Right cardiac atrium (tissue), 5 donors: ENCODE data around the gene ADGRV1. TPM values are rescaled to one million over a fixed set of nuclear protein-coding genes. Genes with fewer than 3 reads are reported as not detected.
A peak's percentile ranks its signal among the peaks of the same experiment; 100 is the strongest.
"Not testable (repeated sequence)": the region's sequence is repeated elsewhere in the genome, so short reads cannot be mapped to it uniquely, and the experiment has no call there.

Experiments used
- ATAC-seq, 2 donors: fragments of 200-7000 bp; cut with Tn5 transposase; one replicate each; pipeline versions ENCODE4 v1.8.0 to v1.9.1; 2020; ENCODE audit warnings: moderate library complexity in 2 of 2, mild to moderate bottlenecking in 1 of 2
- DNase-seq, 3 donors: peaks; one replicate each; pipeline ENCODE4 v3.0.0-alpha.2; 2020
- H3K27ac ChIP-seq: one replicate; pipeline ENCODE4 v1.5.1; 2013; ENCODE audit warnings: mild to moderate bottlenecking, low read length, control low read depth, moderate library complexity
- H3K27me3 ChIP-seq: one replicate; pipeline ENCODE4 v1.6.1; 2013; ENCODE audit not compliant: control insufficient read depth, insufficient read depth
- H3K4me1 ChIP-seq: one replicate; pipeline ENCODE4 v1.6.1; 2013; ENCODE audit warnings: low read length; ENCODE audit not compliant: control insufficient read depth, insufficient read depth
- H3K4me3 ChIP-seq: one replicate; pipeline ENCODE4 v1.5.1; 2013; ENCODE audit warnings: low read length, control low read depth
- H3K9me3 ChIP-seq: one replicate; pipeline ENCODE4 v1.6.1; 2013; ENCODE audit warnings: low read length; ENCODE audit not compliant: control insufficient read depth
- WGBS: extraction: QIAGEN DNeasy Blood & Tissue Kit; methylation state at CpG from one replicate; pipeline ENCODE4 v1.1.7; 2013; 5-methylcytosine and 5-hydroxymethylcytosine counted together
- intact Hi-C, 4 donors: fragments of 100-400 bp; cut with DNase I; formaldehyde crosslinking; loops; one replicate each; pipeline versions ENCODE4 v1.11.0 to v1.14.0; 2022 to 2023
- polyA plus RNA-seq: library from polyadenylated mRNA; stranded (reverse); fragments of 200-250 nt; gene quantifications from one replicate; pipeline ENCODE4 v1.2.3, GENCODE V29; 2013
- total RNA-seq, 4 donors: library from RNA; stranded (reverse); fragmentation: NEBNext Ultra II Directional; extraction: Animal tissue kit (Norgen Biotek cat#: 25700); gene quantifications; one replicate each; pipeline ENCODE4 v1.2.1, GENCODE V29; 2021
- donor health status: healthy with polysubstance abuse.
- donor health status: DM: no; HTN: yes; CAD: no.
- donor health status: DM: no; HTN: no; CAD: no.
- donor health status: DM: no; HTN: yes; CAD: no; lungs with severe emphysema.
- donor health status: DM: yes; HTN: yes; CAD: no.

ADGRV1 gene
- total and polyA plus RNA-seq, 5 donors: 0.05 to 1.1 (median 0.37) TPM

GRCh38 chr5:90645024-90645610 lies 86.5 kb downstream of the ADGRV1 start:
- DNase-seq (peak in 1 of 3 donors; percentile 9), ATAC-seq (peak in 1 of 2 donors; percentile 62)
- intact Hi-C loops: no loop called here
- H3K27me3 ChIP-seq: no peaks in the 10 kb centered on the region
- no peaks in the 10 kb centered on the region for H3K9me3 ChIP-seq
- H3K4me1 ChIP-seq: no peaks in the 10 kb centered on the region
- 35% methylated on average over 8 of the region's 8 CpGs for WGBS
- no peak overlapping the region for H3K4me3 ChIP-seq
- H3K27ac ChIP-seq: no peak overlapping the region

- WGBS: 66% methylated on average over 1 of the region's 1 CpG
- no peak overlapping the region for H3K4me3 ChIP-seq
- DNase-seq (no peak), ATAC-seq (no peak)
- intact Hi-C loops: no loop called here
- no peaks in the 10 kb centered on the region for H3K4me1 ChIP-seq
- H3K27me3 ChIP-seq: no peaks in the 10 kb centered on the region
- no peaks in the 10 kb centered on the region for H3K9me3 ChIP-seq
- no peak overlapping the region for H3K27ac ChIP-seq
These were observed 92.2 kb downstream of the ADGRV1 start for GRCh38 chr5:90650767-90651166.

- ATAC-seq: no peak
- WGBS: 89% methylated on average over 2 of the region's 2 CpGs
- no peaks in the 10 kb centered on the region for H3K27me3 ChIP-seq
- no peak for DNase-seq
- H3K4me1 ChIP-seq: no peaks in the 10 kb centered on the region
- intact Hi-C loops: no loop called here
- no peak overlapping the region for H3K4me3 ChIP-seq
- H3K27ac ChIP-seq: no peak overlapping the region
- H3K9me3 ChIP-seq: no peaks in the 10 kb centered on the region
These were observed 95.6 kb downstream of the ADGRV1 start for GRCh38 chr5:90654215-90654614.

- no peak overlapping the region for H3K27ac ChIP-seq
- 60% methylated on average over 1 of the region's 1 CpG for WGBS
- H3K27me3 ChIP-seq: no peaks in the 10 kb centered on the region
- DNase-seq (no peak), ATAC-seq (no peak)
- no peaks in the 10 kb centered on the region for H3K9me3 ChIP-seq
- no peaks in the 10 kb centered on the region for H3K4me1 ChIP-seq
- H3K4me3 ChIP-seq: no peak overlapping the region
- intact Hi-C loops: no loop called here
These were observed 96.8 kb downstream of the ADGRV1 start for GRCh38 chr5:90655423-90655822.

GRCh38 chr5:90657030-90657429 lies 98.4 kb downstream of the ADGRV1 start:
- 71% methylated on average over 4 of the region's 4 CpGs for WGBS
- Histone ChIP-seq H3K4me1 (no peaks in the 10 kb centered on the region), H3K4me3 (no peak overlapping the region), H3K9me3 (no peaks in the 10 kb centered on the region), H3K27ac (no peak overlapping the region), H3K27me3 (no peaks in the 10 kb centered on the region)
- intact Hi-C loops: no loop called here
- DNase-seq: no peak
- no peak for ATAC-seq

- Histone ChIP-seq H3K4me3 (no peak overlapping the region), H3K9me3 (no peaks in the 10 kb centered on the region), H3K4me1 (no peaks in the 10 kb centered on the region), H3K27me3 (no peaks in the 10 kb centered on the region), H3K27ac (no peak overlapping the region)
- ATAC-seq: no peak
- intact Hi-C loops: no loop called here
- no peak for DNase-seq
- WGBS: 89% methylated on average over 6 of the region's 6 CpGs
These were observed 99.2 kb downstream of the ADGRV1 start for GRCh38 chr5:90657788-90658187.

- Histone ChIP-seq H3K4me1 (no peaks in the 10 kb centered on the region), H3K27me3 (no peaks in the 10 kb centered on the region), H3K27ac (no peak overlapping the region), H3K4me3 (no peak overlapping the region), H3K9me3 (no peaks in the 10 kb centered on the region)
- WGBS: 25% methylated on average over 2 of the region's 2 CpGs
- DNase-seq (no peak), ATAC-seq (no peak)
- intact Hi-C loops: no loop called here
These were observed 100.0 kb downstream of the ADGRV1 start for GRCh38 chr5:90658620-90659019.

- DNase-seq, ATAC-seq, H3K4me1 ChIP-seq, H3K4me3 ChIP-seq, intact Hi-C loops, H3K27ac ChIP-seq, H3K27me3 ChIP-seq, H3K9me3 ChIP-seq: not testable (repeated sequence)
- 79% methylated on average over 21 of the region's 21 CpGs for WGBS
These were observed 109.5 kb downstream of the ADGRV1 start for GRCh38 chr5:90668079-90668565.

- ATAC-seq (no peak), DNase-seq (no peak)
- intact Hi-C loops: no loop called here
- Histone ChIP-seq H3K27ac (no peak overlapping the region), H3K27me3 (no peaks in the 10 kb centered on the region), H3K9me3 (no peaks in the 10 kb centered on the region), H3K4me1 (no peaks in the 10 kb centered on the region), H3K4me3 (no peak overlapping the region)
- 77% methylated on average over 8 of the region's 8 CpGs for WGBS
These were observed 116.6 kb downstream of the ADGRV1 start for GRCh38 chr5:90675222-90675621.

GRCh38 chr5:90680921-90681563 lies 122.4 kb downstream of the ADGRV1 start:
- no peaks in the 10 kb centered on the region for H3K27me3 ChIP-seq
- 67% methylated on average over 4 of the region's 4 CpGs for WGBS

GRCh38 chr5:90682278-90682677 lies 123.7 kb downstream of the ADGRV1 start:
- H3K27ac ChIP-seq: no peak overlapping the region
- no peak overlapping the region for H3K4me3 ChIP-seq
- H3K27me3 ChIP-seq: no peaks in the 10 kb centered on the region
- WGBS: 85% methylated on average over 2 of the region's 2 CpGs
- ATAC-seq: no peak
- no peaks in the 10 kb centered on the region for H3K9me3 ChIP-seq
- intact Hi-C loops: no loop called here
- H3K4me1 ChIP-seq: no peaks in the 10 kb centered on the region
- no peak for DNase-seq

More at GRCh38 chr5:90680921-90681563, 122.4 kb downstream of the ADGRV1 start:
- Histone ChIP-seq H3K27ac (no peak overlapping the region), H3K4me1 (no peaks in the 10 kb centered on the region), H3K9me3 (no peaks in the 10 kb centered on the region), H3K4me3 (no peak overlapping the region)
- intact Hi-C loops: no loop called here
- ATAC-seq (no peak), DNase-seq (no peak)
